Breast epithelium (tissue), 3 donors: Measurements from ENCODE around the gene APLP2.

Source experiments
- CTCF ChIP-seq, 3 donors: fragments of 450-650 bp; IDR thresholded peaks; one replicate each; pipeline ENCODE4 v1.5.1; 2016 to 2017; ENCODE audit warnings: antibody characterized with exemption in 3 of 3, mild to moderate bottlenecking in 3 of 3, moderate library complexity in 3 of 3
- POLR2AphosphoS5 ChIP-seq, 3 donors: sonication (generic); formaldehyde crosslinking; IDR thresholded peaks; one replicate each; pipeline ENCODE4 v1.6.1; 2017; ENCODE audit warnings: antibody characterized with exemption in 3 of 3

GRCh38 chr11:130051082-130051481 is 18.6 kb upstream of the APLP2 start:
- TF ChIP-seq POLR2AphosphoS5 (IDR thresholded peaks at IDR 0.05) = no peak
- no peak for TF ChIP-seq CTCF (IDR thresholded peaks at IDR 0.05)
